DND-41 (cell line): ENCODE data around the gene MYH9.

Source experiments
- ATAC-seq: fragments of 200-7000 bp; cut with Tn5 transposase; 3 replicates; pipeline ENCODE4 v1.9.1; 2021; ENCODE audit warnings: low read depth; ENCODE audit not compliant: insufficient read depth
- DNase-seq: peaks from one replicate; pipeline ENCODE4 v3.0.0-alpha.2; 2020
- H2AFZ ChIP-seq: 2 replicates; pipeline ENCODE4 v1.6.0; 2012; ENCODE audit warnings: low read depth, low read length
- H3K27ac ChIP-seq: 2 replicates; pipeline ENCODE4 v1.5.1; 2012; ENCODE audit warnings: low read length, inconsistent platforms
- H3K27me3 ChIP-seq: fragments of 200-600 bp; sonication (generic); 2 replicates; pipeline ENCODE4 v1.6.0; 2012; ENCODE audit warnings: low read length, mild to moderate bottlenecking, inconsistent platforms; ENCODE audit not compliant: insufficient read depth, poor library complexity
- H3K36me3 ChIP-seq: 2 replicates; pipeline ENCODE4 v1.5.1; 2012; ENCODE audit warnings: low read length, inconsistent platforms; ENCODE audit not compliant: insufficient read depth
- H3K4me1 ChIP-seq: 2 replicates; pipeline ENCODE4 v1.5.1; 2012; ENCODE audit warnings: mild to moderate bottlenecking, low read length; ENCODE audit not compliant: insufficient read depth
- H3K4me2 ChIP-seq: 2 replicates; pipeline ENCODE4 v1.6.0; 2012; ENCODE audit warnings: mild to moderate bottlenecking, moderate library complexity, low read length, inconsistent platforms; ENCODE audit not compliant: insufficient read depth
- H3K4me3 ChIP-seq, 2 experiments: fragments of 200-600 bp in 1 of 2; shearing (Covaris generic) in 1 of 2; 2 replicates each; pipeline ENCODE4 v1.5.1; 2012 to 2016; ENCODE audit warnings: inconsistent platforms in 2 of 2, low read length in 2 of 2, mild to moderate bottlenecking in 2 of 2, low read depth in 1 of 2, moderate library complexity in 1 of 2
- H3K79me2 ChIP-seq: 2 replicates; pipeline ENCODE4 v1.6.0; 2012; ENCODE audit warnings: low read length, inconsistent platforms; ENCODE audit not compliant: insufficient read depth
- H3K9ac ChIP-seq: 2 replicates; pipeline ENCODE4 v1.6.0; 2012; ENCODE audit warnings: low read depth, mild to moderate bottlenecking, inconsistent platforms, low read length, moderate library complexity
- H3K9me3 ChIP-seq: 2 replicates; pipeline ENCODE4 v1.5.1; 2012; ENCODE audit warnings: low read length, moderate library complexity, mild to moderate bottlenecking, inconsistent platforms; ENCODE audit not compliant: insufficient read depth, severe bottlenecking
- H4K20me1 ChIP-seq: 2 replicates; pipeline ENCODE4 v1.6.0; 2012; ENCODE audit warnings: low read length; ENCODE audit not compliant: insufficient read depth
- CTCF ChIP-seq: IDR thresholded peaks from 2 replicates; pipeline ENCODE4 v1.5.1; 2012; ENCODE audit warnings: borderline replicate concordance, low read length, moderate library complexity, mild to moderate bottlenecking; ENCODE audit not compliant: poor library complexity, severe bottlenecking; ENCODE audit errors: extremely low read depth
- EZH2 ChIP-seq: IDR thresholded peaks from 3 replicates; pipeline ENCODE4 v1.6.1; 2012; ENCODE audit warnings: borderline replicate concordance, low read depth, mild to moderate bottlenecking, moderate library complexity, low read length, inconsistent platforms; ENCODE audit not compliant: severe bottlenecking

Gene MYH9

GRCh38 chr22:36339171-36340065, 48.3 kb downstream of the MYH9 start:
- no peak overlapping the region for H3K9ac ChIP-seq
- H3K4me1 ChIP-seq = peaks cover 12% of the 10 kb centered on the region
- no peak overlapping the region for H3K4me3 ChIP-seq
- no peaks in the 10 kb centered on the region for H3K9me3 ChIP-seq
- no peak overlapping the region for H3K4me2 ChIP-seq
- no peak overlapping the region for H2AFZ ChIP-seq
- H3K79me2 ChIP-seq = peaks cover 80% of the 10 kb centered on the region
- no peaks in the 10 kb centered on the region for H3K27me3 ChIP-seq
- no peak overlapping the region for H3K27ac ChIP-seq
- H4K20me1 ChIP-seq = peaks cover 51% of the 10 kb centered on the region
- TF ChIP-seq CTCF (no peak), EZH2 (no peak)
- ATAC-seq (no peak), DNase-seq (no peak)
- peaks cover 95% of the 10 kb centered on the region for H3K36me3 ChIP-seq

- Histone ChIP-seq H4K20me1 (peaks cover 46% of the 10 kb centered on the region), H3K9me3 (no peaks in the 10 kb centered on the region), H3K4me1 (peaks cover 31% of the 10 kb centered on the region), H3K79me2 (peaks cover 80% of the 10 kb centered on the region), H3K36me3 (peaks cover 99% of the 10 kb centered on the region), H3K9ac (no peak overlapping the region; the same call in 1 of the 2 replicates), H2AFZ (no peak overlapping the region), H3K4me3 (no peak overlapping the region), H3K27me3 (no peaks in the 10 kb centered on the region), H3K27ac (peak overlapping the region; percentile 5; the same call in 1 of the 2 replicates), H3K4me2 (no peak overlapping the region)
- DNase-seq = no peak
- no peak for TF ChIP-seq EZH2
- TF ChIP-seq CTCF = no peak
- no peak for ATAC-seq
Observed at GRCh38 chr22:36337365-36338130, 50.2 kb downstream of the MYH9 start.

GRCh38 chr22:36336246-36337182, 51.3 kb downstream of the MYH9 start:
- no peaks in the 10 kb centered on the region for H3K27me3 ChIP-seq
- H4K20me1 ChIP-seq = peaks cover 43% of the 10 kb centered on the region
- ATAC-seq (no peak), DNase-seq (no peak)
- no peak overlapping the region for H3K4me3 ChIP-seq
- H2AFZ ChIP-seq = no peak overlapping the region
- peaks cover 41% of the 10 kb centered on the region for H3K4me1 ChIP-seq
- H3K27ac ChIP-seq = peak overlapping the region; percentile 35; the same call in 1 of the 2 replicates
- no peak overlapping the region for H3K4me2 ChIP-seq
- H3K9ac ChIP-seq = no peak overlapping the region
- H3K9me3 ChIP-seq = no peaks in the 10 kb centered on the region
- H3K79me2 ChIP-seq = peaks cover 80% of the 10 kb centered on the region
- peaks cover 95% of the 10 kb centered on the region for H3K36me3 ChIP-seq
- TF ChIP-seq CTCF (no peak), EZH2 (no peak)
